Measurements from ENCODE around the gene IQCH. TPM values are rescaled to one million over a fixed set of nuclear protein-coding genes. Genes with fewer than 3 reads are reported as not detected.

The IQCH gene
- total RNA-seq, 1 donor from 2014 or later: 2.0 TPM

- Mint-ChIP-seq H3K27me3 (no peaks in the 10 kb centered on the region), H3K27ac (no peak overlapping the region), H3K9me3 (no peaks in the 10 kb centered on the region), H3K4me1 (ENCODE audit: unreplicated experiment) (peaks cover 52% of the 10 kb centered on the region), H3K36me3 (no peaks in the 10 kb centered on the region), H3K4me3 (no peak overlapping the region)
- no peak for TF ChIP-seq CTCF (conservative IDR thresholded peaks at IDR 0.05)
- no peak for DNase-seq (ENCODE audit: extremely low spot score, unreplicated experiment)
These were observed 150.9 kb downstream of the IQCH start for GRCh38 chr15:67405208-67406191.

GRCh38 chr15:67406257-67406861, 151.8 kb downstream of the IQCH start:
- no peak for DNase-seq (ENCODE audit: extremely low spot score, unreplicated experiment)
- no peaks in the 10 kb centered on the region for H3K36me3 Mint-ChIP-seq
- H3K27me3 Mint-ChIP-seq: no peaks in the 10 kb centered on the region
- H3K4me3 Mint-ChIP-seq: no peak overlapping the region
- H3K4me1 Mint-ChIP-seq (ENCODE audit: unreplicated experiment): peaks cover 47% of the 10 kb centered on the region
- H3K9me3 Mint-ChIP-seq: no peaks in the 10 kb centered on the region
- H3K27ac Mint-ChIP-seq: no peak overlapping the region
- TF ChIP-seq CTCF (conservative IDR thresholded peaks at IDR 0.05): no peak

GRCh38 chr15:67407786-67408185, 153.2 kb downstream of the IQCH start:
- no peak overlapping the region for H3K4me3 Mint-ChIP-seq
- H3K27me3 Mint-ChIP-seq: no peaks in the 10 kb centered on the region

GRCh38 chr15:67409175-67409574, 154.6 kb downstream of the IQCH start:
- Mint-ChIP-seq H3K4me1 (ENCODE audit: unreplicated experiment) (peaks cover 38% of the 10 kb centered on the region), H3K27me3 (no peaks in the 10 kb centered on the region), H3K27ac (no peak overlapping the region), H3K9me3 (no peaks in the 10 kb centered on the region), H3K36me3 (no peaks in the 10 kb centered on the region), H3K4me3 (no peak overlapping the region)
- DNase-seq (ENCODE audit: extremely low spot score, unreplicated experiment): no peak
- no peak for TF ChIP-seq CTCF (conservative IDR thresholded peaks at IDR 0.05)

More at GRCh38 chr15:67407786-67408185, 153.2 kb downstream of the IQCH start:
- no peaks in the 10 kb centered on the region for H3K36me3 Mint-ChIP-seq
- no peak for DNase-seq (ENCODE audit: extremely low spot score, unreplicated experiment)
- H3K27ac Mint-ChIP-seq: no peak overlapping the region
- peaks cover 45% of the 10 kb centered on the region for H3K4me1 Mint-ChIP-seq (ENCODE audit: unreplicated experiment)
- TF ChIP-seq CTCF (conservative IDR thresholded peaks at IDR 0.05): no peak
- H3K9me3 Mint-ChIP-seq: no peaks in the 10 kb centered on the region

- no peaks in the 10 kb centered on the region for H3K27me3 Mint-ChIP-seq
- DNase-seq (ENCODE audit: extremely low spot score, unreplicated experiment): no peak
- no peaks in the 10 kb centered on the region for H3K36me3 Mint-ChIP-seq
- no peak for TF ChIP-seq CTCF (conservative IDR thresholded peaks at IDR 0.05)
- no peak overlapping the region for H3K4me3 Mint-ChIP-seq
- no peaks in the 10 kb centered on the region for H3K9me3 Mint-ChIP-seq
- H3K27ac Mint-ChIP-seq: no peak overlapping the region
- peaks cover 40% of the 10 kb centered on the region for H3K4me1 Mint-ChIP-seq (ENCODE audit: unreplicated experiment)
These were observed 156.9 kb downstream of the IQCH start for GRCh38 chr15:67411486-67411885.
